HepG2 (cell line): ENCODE measurements around the gene RIC3. TPM values are rescaled to one million over a fixed set of nuclear protein-coding genes. Genes with fewer than 3 reads are reported as not detected.

Experiments used
- ATAC-seq: fragments of 200-7000 bp; cut with Tn5 transposase; 3 replicates; pipeline ENCODE4 v1.9.1; 2020; ENCODE audit warnings: mild to moderate bottlenecking, moderate library complexity
- BruUV-seq: library from RNA; stranded (reverse); fragments of 400-500 nt; replicated peaks from 2 replicates; lab custom pipeline; 2021; lab: Mats Ljungman, UMichigan
- CTCF ChIA-PET: fragments of 300-600 bp; formaldehyde crosslinking; extraction: SDS; loops from one replicate; lab custom pipeline; 2021; ENCODE audit warnings: low total read pairs, inconsistent platforms, low intra/inter-chr PET ratio; lab: Yijun Ruan, JAX
- POLR2A ChIA-PET: fragments of 350-600 bp; sonication (Branson Sonifier 250); formaldehyde crosslinking; loops from one replicate; lab custom pipeline; 2020; ENCODE audit warnings: antibody characterized with exemption, inconsistent platforms; lab: Yijun Ruan, JAX
- DNase-seq: peaks from one replicate; pipeline ENCODE4 v3.0.0-alpha.2; 2015; ENCODE audit warnings: low spot score
- FAIRE-seq: peaks from 3 replicates; lab custom pipeline; 2011; peaks lifted over from hg19 to GRCh38; lab: Jason Lieb, UNC
- H2AFZ ChIP-seq: one replicate; pipeline ENCODE4 v1.6.1; 2011; ENCODE audit warnings: low read length, inconsistent platforms
- H3K27ac ChIP-seq: fragments of 300-600 bp; 3 replicates; pipeline ENCODE4 v1.8.0; 2011; ENCODE audit warnings: mixed run types, mild to moderate bottlenecking, mixed read lengths, low read length, inconsistent platforms; ENCODE audit not compliant: insufficient read depth; ENCODE audit errors: extremely low read length
- H3K27me3 ChIP-seq, 2 experiments: fragments of 200-600 bp in 1 of 2; 2 replicates in 1 of 2; 3 replicates in 1 of 2; pipeline versions ENCODE4 v1.6.0 to v1.8.0; 2011; ENCODE audit warnings: low read length in 2 of 2, mild to moderate bottlenecking in 2 of 2, moderate library complexity in 2 of 2, inconsistent platforms in 1 of 2; ENCODE audit not compliant: insufficient read depth in 2 of 2, control insufficient read depth in 1 of 2
- H3K36me3 ChIP-seq, 2 experiments: fragments of 200-600 bp in 1 of 2; replicated peaks in 1 of 2; 2 replicates in 1 of 2; 3 replicates in 1 of 2; pipeline versions ENCODE4 v1.5.1 to v1.8.0; 2011; ENCODE audit warnings: low read length in 2 of 2, inconsistent platforms in 1 of 2; ENCODE audit not compliant: insufficient read depth in 2 of 2, control insufficient read depth in 1 of 2
- H3K4me1 ChIP-seq: 2 replicates; pipeline ENCODE4 v1.5.1; 2012; ENCODE audit warnings: low read length, inconsistent platforms; ENCODE audit not compliant: insufficient read depth
- H3K4me2 ChIP-seq: 2 replicates; pipeline ENCODE4 v1.6.0; 2011; ENCODE audit warnings: low read depth, low read length, inconsistent platforms
- H3K4me3 ChIP-seq, 3 experiments: fragments of 200-600 bp in 1 of 3; sonication (generic), shearing (Covaris generic) in 1 of 3; replicated peaks in 1 of 3; 2 replicates each; pipeline ENCODE4 v1.5.1; 2011 to 2016; ENCODE audit warnings: low read length in 3 of 3, inconsistent platforms in 2 of 3, low read depth in 2 of 3, mild to moderate bottlenecking in 2 of 3, control low read depth in 1 of 3, mixed read lengths in 1 of 3; ENCODE audit not compliant: insufficient read depth in 1 of 3
- H3K79me2 ChIP-seq: one replicate; pipeline ENCODE4 v1.6.1; 2011; ENCODE audit warnings: low read length, inconsistent platforms; ENCODE audit not compliant: insufficient read depth
- H3K9ac ChIP-seq: 2 replicates; pipeline ENCODE4 v1.6.0; 2011; ENCODE audit warnings: mild to moderate bottlenecking, low read depth, low read length, inconsistent platforms; ENCODE audit not compliant: insufficient read depth
- H3K9me3 ChIP-seq: 2 replicates; pipeline ENCODE4 v1.5.1; 2012; ENCODE audit warnings: mild to moderate bottlenecking, low read length
- H4K20me1 ChIP-seq: 2 replicates; pipeline ENCODE4 v1.6.0; 2011; ENCODE audit warnings: inconsistent platforms, mild to moderate bottlenecking, low read length, moderate library complexity; ENCODE audit not compliant: insufficient read depth
- ATF1 ChIP-seq: IDR thresholded peaks from 2 replicates; pipeline ENCODE4 v1.6.1; 2016; ENCODE audit warnings: mild to moderate bottlenecking, control low read depth
- DPF2 ChIP-seq: sonication (generic); formaldehyde crosslinking; IDR thresholded peaks from 2 replicates; pipeline ENCODE4 v1.4.0; 2020; ENCODE audit warnings: mild to moderate bottlenecking, low read depth, missing genetic modification reagents, borderline replicate concordance
- POGZ ChIP-seq: sonication (generic); formaldehyde crosslinking; IDR thresholded peaks from 2 replicates; pipeline ENCODE4 v1.4.0; 2020; ENCODE audit warnings: mild to moderate bottlenecking, missing genetic modification reagents
- PPARG ChIP-seq: conservative IDR thresholded peaks from 2 replicates; pipeline ENCODE4 v1.6.1; 2016; ENCODE audit warnings: missing biosample characterization, missing genetic modification reagents
- ZBTB20 ChIP-seq: sonication (generic); formaldehyde crosslinking; IDR thresholded peaks from 2 replicates; pipeline ENCODE4 v1.8.1; 2023; ENCODE audit warnings: missing genetic modification reagents, low read depth, mild to moderate bottlenecking, borderline replicate concordance
- ZNF10 ChIP-seq: sonication (generic); formaldehyde crosslinking; IDR thresholded peaks from 2 replicates; pipeline ENCODE4 v1.4.0; 2020; ENCODE audit warnings: mild to moderate bottlenecking, low read depth, missing genetic modification reagents, borderline replicate concordance
- ZNF207 ChIP-seq: fragments of 450-650 bp; IDR thresholded peaks from 2 replicates; pipeline ENCODE4 v1.6.1; 2016; ENCODE audit warnings: antibody characterized with exemption, borderline replicate concordance
- ZNF446 ChIP-seq: sonication (generic); formaldehyde crosslinking; IDR thresholded peaks from 2 replicates; pipeline ENCODE4 v1.5.0; 2020; ENCODE audit warnings: mild to moderate bottlenecking, missing genetic modification reagents
- ZNF468 ChIP-seq: sonication (generic); formaldehyde crosslinking; IDR thresholded peaks from 2 replicates; pipeline ENCODE4 v1.8.0; 2022; ENCODE audit warnings: mild to moderate bottlenecking, moderate library complexity, missing genetic modification reagents
- ZNF558 ChIP-seq: sonication (generic); formaldehyde crosslinking; IDR thresholded peaks from 2 replicates; pipeline ENCODE4 v1.9.0; 2022; ENCODE audit warnings: mild to moderate bottlenecking, missing genetic modification reagents, borderline replicate concordance
- ZNF562 ChIP-seq: sonication (generic); formaldehyde crosslinking; IDR thresholded peaks from 2 replicates; pipeline ENCODE4 v1.8.0; 2022; ENCODE audit warnings: missing genetic modification reagents, borderline replicate concordance
- WGBS: methylation state at CpG from one replicate; pipeline ENCODE4 v1.1.6; 2017; ENCODE audit warnings: low lambda C conversion rate; 5-methylcytosine and 5-hydroxymethylcytosine counted together
- in situ Hi-C: cut with HindIII; loops from 2 replicates; pipeline ENCODE4 v1.10.0; 2017; ENCODE audit warnings: low pct_unique_long_range_greater_than_20kb; ENCODE audit not compliant: extremely low pct_ligation_motif_present
- intact Hi-C: fragments of 100-400 bp; cut with micrococcal nuclease; formaldehyde crosslinking; loops from one replicate; pipeline ENCODE4 v1.10.0; 2022; ENCODE audit not compliant: unreplicated experiment
- polyA plus RNA-seq, 8 experiments: library from polyadenylated mRNA; depleted of rRNA in 3 of 8; stranded (reverse) in 7 of 8; unstranded in 1 of 8; fragments of >200 nt; fragmentation: Illumina TruSeq in 4 of 8; extraction: Trizol in 4 of 8; gene quantifications; 2 replicates each; pipeline versions ENCODE4 v1.2.1 to v1.2.3, GENCODE V29; 2011 to 2016; ENCODE audit warnings: low read depth in 4 of 8, missing spikeins in 1 of 8, mixed read lengths in 1 of 8; ENCODE audit not compliant: insufficient read depth in 1 of 8
- total RNA-seq, 5 experiments: library from RNA; depleted of rRNA; stranded (reverse); fragments of >200 nt; fragmentation: Illumina TruSeq; extraction: Trizol; gene quantifications; 2 replicates each; pipeline ENCODE4 v1.2.3, GENCODE V29; 2016; ENCODE audit warnings: low read depth in 1 of 5
- TF ChIP-seq, protein P1 (sequence below): sonication (generic); formaldehyde crosslinking; IDR thresholded peaks from 2 replicates; pipeline ENCODE4 v1.8.1; 2022; ENCODE audit warnings: mild to moderate bottlenecking, missing genetic modification reagents
- TF ChIP-seq, protein P2 (sequence below): sonication (generic); formaldehyde crosslinking; IDR thresholded peaks from 2 replicates; pipeline ENCODE4 v1.8.0; 2022; ENCODE audit warnings: missing genetic modification reagents, low read depth, mild to moderate bottlenecking, borderline replicate concordance
- TF ChIP-seq, protein P3 (sequence below): IDR thresholded peaks from 2 replicates; pipeline ENCODE4 v1.6.1; 2016; ENCODE audit warnings: missing genetic modification reagents, missing compliant biosample characterization
- TF ChIP-seq, protein P4 (sequence below): sonication (generic); formaldehyde crosslinking; IDR thresholded peaks from 2 replicates; pipeline ENCODE4 v1.9.0; 2021; ENCODE audit warnings: missing genetic modification reagents, borderline replicate concordance
- TF ChIP-seq, protein P5 (sequence below): IDR thresholded peaks from 2 replicates; pipeline ENCODE4 v1.6.1; 2016; ENCODE audit warnings: mild to moderate bottlenecking

RIC3 gene
- total and polyA plus RNA-seq, 2 of the 13 experiments (the other 11 are each of a cell fraction or from before 2014, with no cell fraction given), result not detected

DNA sequence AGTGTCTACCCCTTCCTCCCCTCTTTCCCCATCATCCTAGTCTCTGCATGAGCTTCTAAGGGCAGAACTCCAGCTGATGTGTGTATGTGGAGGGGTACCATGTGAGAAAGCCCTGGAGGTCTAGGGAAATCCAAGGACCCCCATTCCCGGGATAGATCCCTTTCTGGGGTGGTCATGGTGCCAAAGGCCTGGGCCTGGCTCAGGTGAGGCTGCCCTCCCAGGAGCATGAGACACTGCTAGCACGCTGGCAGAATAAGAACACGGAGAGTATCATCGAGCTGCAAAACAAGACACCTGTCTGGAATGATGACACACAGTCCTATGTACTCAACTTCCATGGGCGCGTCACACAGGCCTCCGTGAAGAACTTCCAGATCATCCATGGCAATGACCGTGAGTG, 68.2 kb downstream of the RIC3 start:
- Histone ChIP-seq H3K27ac (no peak overlapping the region), H3K79me2 (no peaks in the 10 kb centered on the region), H2AFZ (no peak overlapping the region), H3K4me3 (no peak overlapping the region), H3K9me3 (no peaks in the 10 kb centered on the region), H3K27me3 (no peaks in the 10 kb centered on the region), H3K36me3 (peaks cover 0 to 8% of the 10 kb centered on the region in 2 experiments; a peak in 3 of 5 replicates), H3K4me2 (no peak overlapping the region), H4K20me1 (no peaks in the 10 kb centered on the region), H3K4me1 (no peaks in the 10 kb centered on the region), H3K9ac (no peak overlapping the region)
- ATAC-seq, result no peak
- ChIA-PET CTCF (interaction anchor here (1.3 kb wide), 1 partner anchor 94 kb away, joined by 3 read pairs; no protein-coding TSS in a partner anchor), POLR2A (no interaction called here)
- in situ Hi-C loops, result no loop called here
- DNase-seq, result no peak
- no TSS peak for BruUV-seq
- intact Hi-C loops, result no loop called here
- FAIRE-seq, result no peak
- 83% methylated on average over 6 of the region's 8 CpGs for WGBS
- TF ChIP-seq ZNF446 (no peak), DPF2 (CRISPR knock-in tag) (no peak), PPARG (CRISPR knock-in tag) (no peak), ZNF558 (no peak), POGZ (no peak), ZNF468 (CRISPR knock-in tag) (no peak), ZNF10 (CRISPR knock-in tag) (no peak), ZNF562 (no peak), ATF1 (CRISPR knock-in tag) (no peak), ZNF207 (no peak), ZBTB20 (CRISPR knock-in tag) (no peak)
- TF ChIP-seq, protein P1, sequence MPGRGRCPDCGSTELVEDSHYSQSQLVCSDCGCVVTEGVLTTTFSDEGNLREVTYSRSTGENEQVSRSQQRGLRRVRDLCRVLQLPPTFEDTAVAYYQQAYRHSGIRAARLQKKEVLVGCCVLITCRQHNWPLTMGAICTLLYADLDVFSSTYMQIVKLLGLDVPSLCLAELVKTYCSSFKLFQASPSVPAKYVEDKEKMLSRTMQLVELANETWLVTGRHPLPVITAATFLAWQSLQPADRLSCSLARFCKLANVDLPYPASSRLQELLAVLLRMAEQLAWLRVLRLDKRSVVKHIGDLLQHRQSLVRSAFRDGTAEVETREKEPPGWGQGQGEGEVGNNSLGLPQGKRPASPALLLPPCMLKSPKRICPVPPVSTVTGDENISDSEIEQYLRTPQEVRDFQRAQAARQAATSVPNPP (CRISPR knock-in tag), result no peak
- TF ChIP-seq, protein P2, sequence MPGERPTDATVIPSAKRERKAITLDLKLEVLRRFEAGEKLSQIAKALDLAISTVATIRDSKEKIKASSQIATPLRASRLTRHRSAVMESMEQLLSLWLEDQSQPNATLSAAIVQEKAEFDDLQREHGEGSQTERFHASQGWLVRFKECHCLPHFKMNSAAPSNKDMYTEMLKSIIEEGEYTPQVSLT (CRISPR knock-in tag), result no peak
- TF ChIP-seq, protein P3, sequence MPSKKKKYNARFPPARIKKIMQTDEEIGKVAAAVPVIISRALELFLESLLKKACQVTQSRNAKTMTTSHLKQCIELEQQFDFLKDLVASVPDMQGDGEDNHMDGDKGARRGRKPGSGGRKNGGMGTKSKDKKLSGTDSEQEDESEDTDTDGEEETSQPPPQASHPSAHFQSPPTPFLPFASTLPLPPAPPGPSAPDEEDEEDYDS (CRISPR knock-in tag), result no peak
- TF ChIP-seq, protein P4, sequence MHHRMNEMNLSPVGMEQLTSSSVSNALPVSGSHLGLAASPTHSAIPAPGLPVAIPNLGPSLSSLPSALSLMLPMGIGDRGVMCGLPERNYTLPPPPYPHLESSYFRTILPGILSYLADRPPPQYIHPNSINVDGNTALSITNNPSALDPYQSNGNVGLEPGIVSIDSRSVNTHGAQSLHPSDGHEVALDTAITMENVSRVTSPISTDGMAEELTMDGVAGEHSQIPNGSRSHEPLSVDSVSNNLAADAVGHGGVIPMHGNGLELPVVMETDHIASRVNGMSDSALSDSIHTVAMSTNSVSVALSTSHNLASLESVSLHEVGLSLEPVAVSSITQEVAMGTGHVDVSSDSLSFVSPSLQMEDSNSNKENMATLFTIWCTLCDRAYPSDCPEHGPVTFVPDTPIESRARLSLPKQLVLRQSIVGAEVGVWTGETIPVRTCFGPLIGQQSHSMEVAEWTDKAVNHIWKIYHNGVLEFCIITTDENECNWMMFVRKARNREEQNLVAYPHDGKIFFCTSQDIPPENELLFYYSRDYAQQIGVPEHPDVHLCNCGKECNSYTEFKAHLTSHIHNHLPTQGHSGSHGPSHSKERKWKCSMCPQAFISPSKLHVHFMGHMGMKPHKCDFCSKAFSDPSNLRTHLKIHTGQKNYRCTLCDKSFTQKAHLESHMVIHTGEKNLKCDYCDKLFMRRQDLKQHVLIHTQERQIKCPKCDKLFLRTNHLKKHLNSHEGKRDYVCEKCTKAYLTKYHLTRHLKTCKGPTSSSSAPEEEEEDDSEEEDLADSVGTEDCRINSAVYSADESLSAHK (CRISPR knock-in tag), result no peak
- TF ChIP-seq, protein P5, sequence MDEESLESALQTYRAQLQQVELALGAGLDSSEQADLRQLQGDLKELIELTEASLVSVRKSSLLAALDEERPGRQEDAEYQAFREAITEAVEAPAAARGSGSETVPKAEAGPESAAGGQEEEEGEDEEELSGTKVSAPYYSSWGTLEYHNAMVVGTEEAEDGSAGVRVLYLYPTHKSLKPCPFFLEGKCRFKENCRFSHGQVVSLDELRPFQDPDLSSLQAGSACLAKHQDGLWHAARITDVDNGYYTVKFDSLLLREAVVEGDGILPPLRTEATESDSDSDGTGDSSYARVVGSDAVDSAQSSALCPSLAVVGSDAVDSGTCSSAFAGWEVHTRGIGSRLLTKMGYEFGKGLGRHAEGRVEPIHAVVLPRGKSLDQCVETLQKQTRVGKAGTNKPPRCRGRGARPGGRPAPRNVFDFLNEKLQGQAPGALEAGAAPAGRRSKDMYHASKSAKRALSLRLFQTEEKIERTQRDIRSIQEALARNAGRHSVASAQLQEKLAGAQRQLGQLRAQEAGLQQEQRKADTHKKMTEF, result no peak
